GM12878 (cell line): ENCODE results near the gene SMARCB1. TPM values are rescaled to one million over a fixed set of nuclear protein-coding genes. Genes with fewer than 3 reads are reported as not detected.
A peak's percentile ranks its signal among the peaks of the same experiment; 100 is the strongest.

ENCODE experiments used
- BCLAF1 ChIP-seq: fragments of 450-650 bp; IDR thresholded peaks from 2 replicates; pipeline ENCODE4 v1.6.1; 2017; ENCODE audit warnings: antibody characterized with exemption, mild to moderate bottlenecking, moderate library complexity
- BHLHE40 ChIP-seq, 2 experiments: fragments of 450-650 bp in 1 of 2; IDR thresholded peaks; 2 replicates each; pipeline ENCODE4 v1.6.1; 2011 to 2017; ENCODE audit warnings: low read depth in 2 of 2, borderline replicate concordance in 1 of 2, improper control_type of control experiment in 1 of 2, low read length in 1 of 2, mild to moderate bottlenecking in 1 of 2
- CBX5 ChIP-seq: sonication (generic); IDR thresholded peaks from 2 replicates; pipeline ENCODE4 v1.6.1; 2016; ENCODE audit warnings: low read depth, moderate library complexity, mild to moderate bottlenecking, inconsistent platforms
- CREM ChIP-seq: IDR thresholded peaks from 2 replicates; pipeline ENCODE4 v1.6.1; 2014; ENCODE audit warnings: antibody characterized with exemption, low read depth
- MEF2B ChIP-seq: fragments of 450-650 bp; IDR thresholded peaks from 2 replicates; pipeline ENCODE4 v1.6.1; 2018; ENCODE audit warnings: mild to moderate bottlenecking, moderate library complexity; ENCODE audit not compliant: partially characterized antibody, poor library complexity, severe bottlenecking
- NFXL1 ChIP-seq: fragments of 450-650 bp; IDR thresholded peaks from 2 replicates; pipeline ENCODE4 v1.6.1; 2017; ENCODE audit warnings: antibody characterized with exemption, mild to moderate bottlenecking, borderline replicate concordance
- NR2C1 ChIP-seq: fragments of 450-650 bp; IDR thresholded peaks from 2 replicates; pipeline ENCODE4 v1.6.1; 2017; ENCODE audit warnings: antibody characterized with exemption, mild to moderate bottlenecking, moderate library complexity
- POU2F2 ChIP-seq: IDR thresholded peaks from 3 replicates; pipeline ENCODE4 v1.6.1; 2011; ENCODE audit warnings: low read depth, mild to moderate bottlenecking, low read length, borderline replicate concordance
- SP1 ChIP-seq: IDR thresholded peaks from one replicate; pipeline ENCODE4 v1.6.1; 2011; ENCODE audit warnings: low read depth, low read length
- TCF3 ChIP-seq: IDR thresholded peaks from 2 replicates; pipeline ENCODE4 v1.6.1; 2012; ENCODE audit warnings: low read depth, mild to moderate bottlenecking, low read length, borderline replicate concordance; ENCODE audit not compliant: insufficient read depth
- ZBED1 ChIP-seq: IDR thresholded peaks from 2 replicates; pipeline ENCODE4 v1.6.1; 2016; ENCODE audit warnings: borderline replicate concordance
- ZNF592 ChIP-seq: fragments of 450-650 bp; IDR thresholded peaks from 2 replicates; pipeline ENCODE4 v1.6.1; 2017; ENCODE audit warnings: mild to moderate bottlenecking, moderate library complexity
- polyA plus RNA-seq, 11 experiments: library from polyadenylated mRNA; depleted of rRNA in 4 of 11; unstranded in 6 of 11; stranded (reverse) in 5 of 11; fragments of >200 nt; fragmentation: Nextera tagmentation in 4 of 11; fragmentation: Illumina TruSeq in 1 of 11; extraction: Ambion mirVana in 4 of 11; extraction: Trizol in 1 of 11; gene quantifications; 1 replicate in 1 of 11; 2 replicates in 10 of 11; pipeline versions ENCODE4 v1.2.1 to v1.2.3, GENCODE V29; 2011 to 2016; ENCODE audit warnings: inconsistent platforms in 2 of 11, missing spikeins in 2 of 11, low read depth in 1 of 11
- total RNA-seq, 4 experiments: library from RNA; depleted of rRNA in 3 of 4; stranded (reverse); fragments of >200 nt in 3 of 4; fragmentation: Illumina TruSeq in 1 of 4; extraction: Trizol in 1 of 4; gene quantifications; 2 replicates each; pipeline versions ENCODE4 v1.2.1 to v1.2.3, GENCODE V29; 2013 to 2021
- TF ChIP-seq, protein P1 (sequence below): IDR thresholded peaks from 2 replicates; pipeline ENCODE4 v1.6.1; 2012; ENCODE audit warnings: improper control_type of control experiment, low read depth, low read length; ENCODE audit not compliant: insufficient replicate concordance

Gene SMARCB1
- total and polyA plus RNA-seq, 10 of the 15 experiments (the other 5 are each of a cell fraction or from before 2014, with no cell fraction given): 9.1 to 215 (median 183) TPM

GRCh38 chr22:23800297-23801237 is 13.8 kb downstream of the SMARCB1 start (continued):
- TF ChIP-seq ZNF592: peak; percentile 13; the same call in 1 of the 2 replicates
- TF ChIP-seq MEF2B: peak; percentile 98
- TF ChIP-seq CREM: peak; percentile 37; the same call in 1 of the 2 replicates
- TF ChIP-seq BHLHE40 (IDR thresholded peaks at IDR 0.05; ENCODE audit: borderline replicate concordance in 1 of 2, low read depth in 2 of 2, low read length in 1 of 2): peak; percentile 86 to 88
- TF ChIP-seq, protein P1, sequence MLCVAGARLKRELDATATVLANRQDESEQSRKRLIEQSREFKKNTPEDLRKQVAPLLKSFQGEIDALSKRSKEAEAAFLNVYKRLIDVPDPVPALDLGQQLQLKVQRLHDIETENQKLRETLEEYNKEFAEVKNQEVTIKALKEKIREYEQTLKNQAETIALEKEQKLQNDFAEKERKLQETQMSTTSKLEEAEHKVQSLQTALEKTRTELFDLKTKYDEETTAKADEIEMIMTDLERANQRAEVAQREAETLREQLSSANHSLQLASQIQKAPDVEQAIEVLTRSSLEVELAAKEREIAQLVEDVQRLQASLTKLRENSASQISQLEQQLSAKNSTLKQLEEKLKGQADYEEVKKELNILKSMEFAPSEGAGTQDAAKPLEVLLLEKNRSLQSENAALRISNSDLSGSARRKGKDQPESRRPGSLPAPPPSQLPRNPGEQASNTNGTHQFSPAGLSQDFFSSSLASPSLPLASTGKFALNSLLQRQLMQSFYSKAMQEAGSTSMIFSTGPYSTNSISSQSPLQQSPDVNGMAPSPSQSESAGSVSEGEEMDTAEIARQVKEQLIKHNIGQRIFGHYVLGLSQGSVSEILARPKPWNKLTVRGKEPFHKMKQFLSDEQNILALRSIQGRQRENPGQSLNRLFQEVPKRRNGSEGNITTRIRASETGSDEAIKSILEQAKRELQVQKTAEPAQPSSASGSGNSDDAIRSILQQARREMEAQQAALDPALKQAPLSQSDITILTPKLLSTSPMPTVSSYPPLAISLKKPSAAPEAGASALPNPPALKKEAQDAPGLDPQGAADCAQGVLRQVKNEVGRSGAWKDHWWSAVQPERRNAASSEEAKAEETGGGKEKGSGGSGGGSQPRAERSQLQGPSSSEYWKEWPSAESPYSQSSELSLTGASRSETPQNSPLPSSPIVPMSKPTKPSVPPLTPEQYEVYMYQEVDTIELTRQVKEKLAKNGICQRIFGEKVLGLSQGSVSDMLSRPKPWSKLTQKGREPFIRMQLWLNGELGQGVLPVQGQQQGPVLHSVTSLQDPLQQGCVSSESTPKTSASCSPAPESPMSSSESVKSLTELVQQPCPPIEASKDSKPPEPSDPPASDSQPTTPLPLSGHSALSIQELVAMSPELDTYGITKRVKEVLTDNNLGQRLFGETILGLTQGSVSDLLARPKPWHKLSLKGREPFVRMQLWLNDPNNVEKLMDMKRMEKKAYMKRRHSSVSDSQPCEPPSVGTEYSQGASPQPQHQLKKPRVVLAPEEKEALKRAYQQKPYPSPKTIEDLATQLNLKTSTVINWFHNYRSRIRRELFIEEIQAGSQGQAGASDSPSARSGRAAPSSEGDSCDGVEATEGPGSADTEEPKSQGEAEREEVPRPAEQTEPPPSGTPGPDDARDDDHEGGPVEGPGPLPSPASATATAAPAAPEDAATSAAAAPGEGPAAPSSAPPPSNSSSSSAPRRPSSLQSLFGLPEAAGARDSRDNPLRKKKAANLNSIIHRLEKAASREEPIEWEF: peak; percentile 69
- TF ChIP-seq BCLAF1: no peak
- no peak for TF ChIP-seq CBX5
- no peak for TF ChIP-seq ZBED1
- TF ChIP-seq SP1: peak; percentile 49
- no peak for TF ChIP-seq NFXL1
- TF ChIP-seq NR2C1: peak; percentile 40; the same call in 1 of the 2 replicates
- peak; percentile 71; the same call in 1 of the 2 replicates for TF ChIP-seq TCF3
- TF ChIP-seq POU2F2: 0 out of 3 replicates have a peak, but pooled peaks have one; percentile 6
